Gastroesophageal sphincter (tissue), 4 donors: ENCODE results near the gene RUFY1. TPM values are rescaled to one million over a fixed set of nuclear protein-coding genes. Genes with fewer than 3 reads are reported as not detected.
"Not testable (repeated sequence)": the region's sequence is repeated elsewhere in the genome, so short reads cannot be mapped to it uniquely, and the experiment has no call there.

Source experiments
- ATAC-seq: fragments of 150-250 bp; one replicate; pipeline ENCODE4 v1.9.1; 2016; ENCODE audit warnings: mild to moderate bottlenecking, moderate library complexity
- H3K27ac ChIP-seq, 4 donors: fragments of 200-600 bp; sonication (generic) in 3 of 4; 1 replicate in 3 of 4; 2 replicates in 1 of 4; pipeline ENCODE4 v1.5.1; 2016 to 2019
- H3K27me3 ChIP-seq: fragments of 200-600 bp; sonication (generic); one replicate; pipeline ENCODE4 v1.5.1; 2019
- H3K36me3 ChIP-seq, 2 donors: fragments of 200-600 bp; sonication (generic); one replicate each; pipeline ENCODE4 v1.5.1; 2019; ENCODE audit warnings: control low read depth in 1 of 2
- H3K4me1 ChIP-seq, 3 donors: fragments of 200-600 bp; sonication (generic); 1 replicate in 2 of 3; 2 replicates in 1 of 3; pipeline ENCODE4 v1.5.1; 2016 to 2019; ENCODE audit warnings: control low read depth in 2 of 3
- H3K4me3 ChIP-seq, 2 donors: fragments of 200-600 bp; sonication (generic); one replicate each; pipeline ENCODE4 v1.5.1; 2019; ENCODE audit warnings: mild to moderate bottlenecking in 1 of 2, moderate library complexity in 1 of 2
- H3K9me3 ChIP-seq, 3 donors: fragments of 200-600 bp; sonication (generic); one replicate each; pipeline ENCODE4 v1.5.1; 2017 to 2019; ENCODE audit warnings: control low read depth in 2 of 3
- CTCF ChIP-seq, 4 experiments: fragments of 200-600 bp in 2 of 4; fragments of 450-650 bp in 2 of 4; sonication (generic) in 1 of 4; IDR thresholded peaks; one replicate each; pipeline ENCODE4 v1.5.1; 2017 to 2019; ENCODE audit warnings: antibody characterized with exemption in 4 of 4, mild to moderate bottlenecking in 2 of 4, moderate library complexity in 2 of 4
- EP300 ChIP-seq: sonication (generic); formaldehyde crosslinking; IDR thresholded peaks from one replicate; pipeline ENCODE4 v1.6.1; 2017; ENCODE audit warnings: antibody characterized with exemption, mild to moderate bottlenecking
- POLR2A ChIP-seq, 2 donors: fragments of 450-650 bp; IDR thresholded peaks; one replicate each; pipeline ENCODE4 v1.6.1; 2017; ENCODE audit warnings: antibody characterized with exemption in 2 of 2, mild to moderate bottlenecking in 2 of 2, moderate library complexity in 1 of 2
- POLR2AphosphoS5 ChIP-seq: sonication (generic); formaldehyde crosslinking; IDR thresholded peaks from one replicate; pipeline ENCODE4 v1.6.1; 2017; ENCODE audit warnings: antibody characterized with exemption
- WGBS, 2 donors: methylation state at CpG; one replicate each; pipeline ENCODE4 v1.1.5; 2018; ENCODE audit warnings: low coverage in 1 of 2; 5-methylcytosine and 5-hydroxymethylcytosine counted together
- total RNA-seq, 4 donors: library from RNA; depleted of rRNA; stranded (reverse); fragments of >200 nt; gene quantifications; one replicate each; pipeline ENCODE4 v1.1.0, GENCODE V29; 2016

Gene RUFY1
- total RNA-seq, 4 donors from 2014 or later = 38.1 to 59.0 (median 54.8) TPM

DNA sequence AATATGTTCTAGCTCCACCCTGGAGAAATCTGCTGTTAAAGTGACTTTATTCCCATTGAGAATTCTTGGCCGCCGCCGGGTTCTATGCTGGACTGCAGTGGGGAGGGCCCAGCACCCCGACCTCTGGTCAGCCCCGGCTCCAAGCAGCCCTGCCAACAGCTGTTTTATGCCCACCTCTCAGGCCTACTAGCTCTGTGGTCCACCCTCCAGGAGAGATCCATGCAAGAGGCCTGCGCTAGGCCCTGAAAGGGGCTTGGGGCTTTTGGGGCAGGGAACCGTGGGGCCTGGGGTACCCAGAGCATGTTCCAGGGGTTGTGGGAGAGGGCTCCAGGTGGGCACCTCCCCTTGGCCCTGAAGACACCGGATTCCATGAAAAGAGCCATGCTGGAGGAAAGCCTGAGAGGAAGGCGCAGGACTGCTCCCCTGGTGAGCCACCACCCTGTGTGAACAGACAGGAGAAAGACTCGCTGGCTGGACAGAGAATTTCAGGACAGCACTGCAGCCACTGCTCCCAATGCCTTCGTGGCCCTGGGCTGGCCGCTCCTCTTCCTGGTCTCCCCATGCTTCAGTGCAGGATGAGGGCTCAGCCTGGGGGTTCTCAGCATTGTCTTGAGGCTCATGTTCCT, 44.6 kb upstream of the RUFY1 start:
- H3K9me3 ChIP-seq = no peaks in the 10 kb centered on the region
- H3K4me1 ChIP-seq = no peaks in the 10 kb centered on the region
- no peak for ATAC-seq
- 83 to 84% methylated on average over 5 to 8 of the region's 12 CpGs for WGBS, 2 donors
- H3K27ac ChIP-seq = no peak overlapping the region
- H3K36me3 ChIP-seq = no peaks in the 10 kb centered on the region
- no peaks in the 10 kb centered on the region for H3K27me3 ChIP-seq
- no peak overlapping the region for H3K4me3 ChIP-seq
- no peak for TF ChIP-seq EP300
- TF ChIP-seq POLR2A (IDR thresholded peaks at IDR 0.05) = no peak
- TF ChIP-seq POLR2AphosphoS5 = no peak
- no peak for TF ChIP-seq CTCF (IDR thresholded peaks at IDR 0.05)

DNA sequence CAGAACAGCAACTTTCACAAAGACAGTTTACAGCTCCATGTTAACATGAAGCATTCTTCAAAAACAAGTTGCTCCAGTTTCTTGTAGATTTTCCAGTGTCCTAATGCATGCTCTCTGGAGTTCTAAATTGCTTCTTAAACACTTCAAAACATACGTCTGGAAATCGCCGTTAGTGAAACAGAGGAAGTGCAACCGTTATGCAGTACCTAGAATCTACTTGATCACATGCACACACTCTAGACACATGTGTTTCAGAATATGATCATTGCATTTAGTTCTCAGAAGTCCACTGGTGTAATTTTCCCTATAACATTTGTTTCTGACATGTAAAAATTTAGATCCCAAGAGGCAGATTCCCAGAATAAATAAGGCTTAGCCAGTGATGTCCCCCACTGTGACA, 41.1 kb upstream of the RUFY1 start:
- TF ChIP-seq POLR2A (IDR thresholded peaks at IDR 0.05) = no peak
- WGBS, 2 donors = 12% methylated on average over 4 of the region's 4 CpGs; no CpG with 5 or more reads in 1 of the 2 donors

DNA sequence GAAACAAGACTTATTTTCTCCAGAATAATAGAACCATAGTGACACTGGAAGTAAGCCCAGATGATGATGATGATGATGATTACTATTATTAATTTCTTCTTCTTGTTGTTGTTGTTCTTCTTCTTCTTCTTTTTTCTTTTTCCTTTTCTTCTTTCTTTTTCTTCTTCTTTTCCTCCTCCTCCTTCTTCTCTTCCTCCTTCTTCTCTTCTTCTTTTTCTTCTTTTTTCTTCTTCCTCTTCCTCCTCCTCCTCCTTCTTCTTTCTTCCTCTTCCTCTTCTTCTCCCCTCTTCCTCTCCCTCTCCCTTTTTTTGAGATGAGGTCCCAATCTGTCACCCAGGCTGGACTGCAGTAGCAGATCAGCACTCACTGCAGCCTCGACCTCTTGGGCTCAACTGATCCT, 40.5 kb upstream of the RUFY1 start:
- TF ChIP-seq POLR2AphosphoS5 = no peak
- no peak for TF ChIP-seq POLR2A (IDR thresholded peaks at IDR 0.05)
- TF ChIP-seq CTCF (IDR thresholded peaks at IDR 0.05) = no peak
- no peak for TF ChIP-seq EP300
- Histone ChIP-seq H3K36me3 (no peaks in the 10 kb centered on the region), H3K27me3 (peaks cover 9% of the 10 kb centered on the region), H3K4me3 (no peak overlapping the region), H3K9me3 (no peaks in the 10 kb centered on the region), H3K4me1 (no peaks in the 10 kb centered on the region), H3K27ac (no peak overlapping the region)
- no peak for ATAC-seq
- WGBS, 2 donors = 17 to 50% methylated on average over 1 of the region's 1 CpG

More for the DNA sequence above, 41.1 kb upstream of the RUFY1 start:
- Histone ChIP-seq H3K27ac (no peak overlapping the region), H3K27me3 (peaks cover 9% of the 10 kb centered on the region), H3K9me3 (no peaks in the 10 kb centered on the region), H3K4me1 (no peaks in the 10 kb centered on the region), H3K36me3 (no peaks in the 10 kb centered on the region), H3K4me3 (no peak overlapping the region)
- ATAC-seq = no peak

GRCh38 chr5:179512452-179513000, 37.8 kb upstream of the RUFY1 start:
- Histone ChIP-seq H3K36me3 (no peaks in the 10 kb centered on the region), H3K27ac (no peak overlapping the region), H3K4me3 (no peak overlapping the region), H3K9me3 (no peaks in the 10 kb centered on the region), H3K4me1 (no peaks in the 10 kb centered on the region), H3K27me3 (peaks cover 24% of the 10 kb centered on the region)
- 80 to 87% methylated on average over 11 to 13 of the region's 15 CpGs for WGBS, 2 donors
- TF ChIP-seq POLR2A (IDR thresholded peaks at IDR 0.05) = no peak
- no peak for TF ChIP-seq POLR2AphosphoS5
- TF ChIP-seq EP300 = no peak
- TF ChIP-seq CTCF (IDR thresholded peaks at IDR 0.05) = no peak
- no peak for ATAC-seq

- H3K4me3 ChIP-seq, H3K4me1 ChIP-seq, H3K27ac ChIP-seq, H3K9me3 ChIP-seq, ATAC-seq, H3K36me3 ChIP-seq: not testable (repeated sequence)
- peaks cover 24% of the 10 kb centered on the region for H3K27me3 ChIP-seq
- 50 to 62% methylated on average over 4 to 6 of the region's 7 CpGs for WGBS, 2 donors
Observed at GRCh38 chr5:179515501-179515900, 34.9 kb upstream of the RUFY1 start.

- Histone ChIP-seq H3K27me3 (peaks cover 24% of the 10 kb centered on the region), H3K27ac (no peak overlapping the region), H3K4me1 (no peaks in the 10 kb centered on the region), H3K36me3 (no peaks in the 10 kb centered on the region), H3K9me3 (peaks cover 0 to 6% (median 0%) of the 10 kb centered on the region in 3 donors), H3K4me3 (no peak overlapping the region)
- 67 to 84% methylated on average over 1 to 6 of the region's 9 CpGs for WGBS, 2 donors
- no peak for TF ChIP-seq POLR2AphosphoS5
- TF ChIP-seq POLR2A (IDR thresholded peaks at IDR 0.05) = no peak
- no peak for TF ChIP-seq CTCF (IDR thresholded peaks at IDR 0.05)
- no peak for TF ChIP-seq EP300
- no peak for ATAC-seq
Observed at GRCh38 chr5:179516221-179516620, 34.1 kb upstream of the RUFY1 start.

GRCh38 chr5:179517746-179518145, 32.6 kb upstream of the RUFY1 start:
- H3K36me3 ChIP-seq, H3K9me3 ChIP-seq, H3K4me1 ChIP-seq, H3K27ac ChIP-seq, ATAC-seq, H3K4me3 ChIP-seq: not testable (repeated sequence)
- 64 to 70% methylated on average over 3 of the region's 7 CpGs for WGBS, 2 donors
- H3K27me3 ChIP-seq = peaks cover 24% of the 10 kb centered on the region

GRCh38 chr5:179518369-179518768, 32.0 kb upstream of the RUFY1 start:
- H3K4me3 ChIP-seq, ATAC-seq: not testable (repeated sequence)
- WGBS, 2 donors = 68% methylated on average over 8 of the region's 17 CpGs; no CpG with 5 or more reads in 1 of the 2 donors

More at GRCh38 chr5:179518369-179518768, 32.0 kb upstream of the RUFY1 start:
- H3K36me3 ChIP-seq, H3K27ac ChIP-seq, H3K4me1 ChIP-seq, H3K9me3 ChIP-seq: not testable (repeated sequence)
- H3K27me3 ChIP-seq = peaks cover 20% of the 10 kb centered on the region
